Suprapubic skin (tissue), 3 donors: ENCODE results near the gene FBXW2.

Experiments used
- EP300 ChIP-seq: sonication (generic); formaldehyde crosslinking; IDR thresholded peaks from one replicate; pipeline ENCODE4 v1.6.1; 2017; ENCODE audit warnings: antibody characterized with exemption
- POLR2A ChIP-seq, 2 donors: fragments of 450-650 bp; IDR thresholded peaks; one replicate each; pipeline ENCODE4 v1.6.1; 2017; ENCODE audit warnings: antibody characterized with exemption in 2 of 2, mild to moderate bottlenecking in 2 of 2, moderate library complexity in 2 of 2
- TF ChIP-seq, protein P1 (sequence below), 2 donors: fragments of 200-600 bp in 1 of 2; fragments of 450-650 bp in 1 of 2; sonication (generic) in 1 of 2; IDR thresholded peaks; one replicate each; pipeline ENCODE4 v1.5.1; 2016 to 2019; ENCODE audit warnings: antibody characterized with exemption in 2 of 2, mild to moderate bottlenecking in 1 of 2, moderate library complexity in 1 of 2

DNA sequence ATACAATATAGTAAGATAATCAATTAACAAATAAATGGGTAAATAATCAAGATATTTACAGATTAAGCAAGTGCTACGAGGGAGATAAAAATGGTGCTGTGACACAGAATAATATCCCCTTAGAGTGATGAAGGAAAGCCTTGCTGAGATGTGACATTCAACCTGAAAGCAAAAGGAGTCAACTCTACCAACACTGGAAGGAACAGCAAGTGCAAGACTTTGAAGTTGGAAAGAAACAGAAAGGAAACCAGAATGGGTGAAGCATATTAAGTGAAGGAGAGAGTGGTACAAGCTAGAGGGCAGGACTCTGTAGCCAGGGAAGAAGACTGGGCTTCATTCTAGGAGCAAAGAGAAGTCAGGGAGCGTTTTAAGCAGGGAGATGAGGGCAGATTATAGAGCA lies 66.7 kb downstream of the FBXW2 start:
- TF ChIP-seq, protein P1, sequence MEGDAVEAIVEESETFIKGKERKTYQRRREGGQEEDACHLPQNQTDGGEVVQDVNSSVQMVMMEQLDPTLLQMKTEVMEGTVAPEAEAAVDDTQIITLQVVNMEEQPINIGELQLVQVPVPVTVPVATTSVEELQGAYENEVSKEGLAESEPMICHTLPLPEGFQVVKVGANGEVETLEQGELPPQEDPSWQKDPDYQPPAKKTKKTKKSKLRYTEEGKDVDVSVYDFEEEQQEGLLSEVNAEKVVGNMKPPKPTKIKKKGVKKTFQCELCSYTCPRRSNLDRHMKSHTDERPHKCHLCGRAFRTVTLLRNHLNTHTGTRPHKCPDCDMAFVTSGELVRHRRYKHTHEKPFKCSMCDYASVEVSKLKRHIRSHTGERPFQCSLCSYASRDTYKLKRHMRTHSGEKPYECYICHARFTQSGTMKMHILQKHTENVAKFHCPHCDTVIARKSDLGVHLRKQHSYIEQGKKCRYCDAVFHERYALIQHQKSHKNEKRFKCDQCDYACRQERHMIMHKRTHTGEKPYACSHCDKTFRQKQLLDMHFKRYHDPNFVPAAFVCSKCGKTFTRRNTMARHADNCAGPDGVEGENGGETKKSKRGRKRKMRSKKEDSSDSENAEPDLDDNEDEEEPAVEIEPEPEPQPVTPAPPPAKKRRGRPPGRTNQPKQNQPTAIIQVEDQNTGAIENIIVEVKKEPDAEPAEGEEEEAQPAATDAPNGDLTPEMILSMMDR (IDR thresholded peaks at IDR 0.05) = no peak
- TF ChIP-seq POLR2A (IDR thresholded peaks at IDR 0.05) (no peak), EP300 (no peak)
